Naive B cell (primary cell): ENCODE measurements around the gene CXCL17. TPM values are rescaled to one million over a fixed set of nuclear protein-coding genes. Genes with fewer than 3 reads are reported as not detected.
A peak's percentile ranks its signal among the peaks of the same experiment; 100 is the strongest.

Experiments used
- ATAC-seq, 2 donors: fragments of 150-1000 bp; cut with Tn5 transposase; 2 replicates each; pipeline ENCODE4 v1.10.0; 2021; ENCODE audit warnings: low read depth in 2 of 2, mild to moderate bottlenecking in 2 of 2, moderate library complexity in 2 of 2
- DNase-seq: peaks from one replicate; pipeline ENCODE4 v3.0.0; 2022
- H3K27ac Mint-ChIP-seq, 6 donors: one replicate each; pipeline ENCODE4 v1.8.0; 2020 to 2022; ENCODE audit warnings: mild to moderate bottlenecking in 6 of 6, mixed read lengths in 6 of 6, moderate library complexity in 5 of 6, inconsistent platforms in 2 of 6
- H3K27me3 Mint-ChIP-seq, 3 donors: one replicate each; pipeline ENCODE4 v1.8.0; 2021 to 2022; ENCODE audit warnings: mixed read lengths in 3 of 3, mild to moderate bottlenecking in 1 of 3
- H3K36me3 Mint-ChIP-seq, 2 donors: one replicate each; pipeline ENCODE4 v1.8.0; 2020 to 2022; ENCODE audit warnings: mixed read lengths in 2 of 2, inconsistent platforms in 1 of 2, mild to moderate bottlenecking in 1 of 2
- H3K4me1 Mint-ChIP-seq, 3 donors: one replicate each; pipeline ENCODE4 v1.8.0; 2020 to 2022; ENCODE audit warnings: mixed read lengths in 3 of 3, inconsistent platforms in 1 of 3, mild to moderate bottlenecking in 1 of 3, moderate library complexity in 1 of 3
- H3K4me3 Mint-ChIP-seq, 8 donors: one replicate each; pipeline ENCODE4 v1.8.0; 2020 to 2022; ENCODE audit warnings: mild to moderate bottlenecking in 8 of 8, mixed read lengths in 8 of 8, moderate library complexity in 8 of 8, inconsistent platforms in 2 of 8
- H3K9me3 Mint-ChIP-seq, 7 donors: one replicate each; pipeline ENCODE4 v1.8.0; 2020 to 2022; ENCODE audit warnings: mixed read lengths in 7 of 7, mild to moderate bottlenecking in 5 of 7, inconsistent platforms in 2 of 7, moderate library complexity in 1 of 7
- polyA plus RNA-seq, 6 donors: library from polyadenylated mRNA; unstranded; fragments of 300-500 nt; fragmentation: Illumina TruSeq; gene quantifications; one replicate each; pipeline ENCODE4 v1.2.3, GENCODE V29; 2021; ENCODE audit warnings: low read depth in 6 of 6

CXCL17 gene
- polyA plus RNA-seq, 6 donors from 2014 or later, result not detected

DNA sequence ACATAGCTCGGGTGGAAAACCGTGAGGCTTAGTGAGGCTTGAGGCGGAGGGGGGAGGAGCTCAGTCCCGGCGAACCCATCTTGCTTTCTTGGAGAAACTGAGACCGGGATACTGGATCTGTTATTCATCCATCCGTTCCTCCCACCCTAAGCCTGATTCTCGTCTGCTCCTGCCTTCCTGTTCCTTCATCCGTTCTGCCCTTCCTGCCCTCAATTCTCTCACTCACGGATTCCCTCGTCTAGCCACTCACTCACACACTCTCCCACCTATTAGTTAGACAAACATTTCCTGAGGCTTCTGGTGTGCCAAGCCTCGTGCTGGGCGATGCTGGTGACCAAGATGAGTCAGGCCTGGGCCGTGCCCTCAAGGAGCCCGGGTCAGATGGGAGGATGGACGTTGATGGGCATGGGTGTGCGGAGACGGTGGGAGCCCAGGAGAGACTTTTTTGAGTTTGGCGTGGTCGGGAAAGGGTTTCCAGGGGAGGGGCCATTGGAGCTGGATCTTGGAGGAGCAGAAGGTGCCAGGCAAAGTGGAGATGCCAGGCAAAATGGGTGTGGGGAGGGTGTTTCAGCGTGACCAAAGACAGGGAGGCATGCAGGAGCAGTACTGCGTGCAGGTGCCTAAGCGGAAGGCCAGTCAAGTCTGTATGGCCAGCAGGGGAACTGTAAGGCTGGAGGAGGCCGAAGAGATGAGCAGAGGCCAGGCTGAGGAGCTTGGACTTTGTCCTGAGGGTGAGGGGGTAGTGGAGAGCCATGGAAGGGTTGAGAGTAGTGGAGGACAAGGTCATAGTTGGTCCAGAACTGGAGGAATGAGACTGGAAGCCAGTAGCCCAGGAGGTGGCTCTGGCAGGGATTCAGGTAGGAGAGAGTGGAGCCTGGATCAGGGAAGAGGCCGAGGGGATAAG lies 45.2 kb downstream of the CXCL17 start:
- no peaks in the 10 kb centered on the region for H3K36me3 Mint-ChIP-seq
- no peak for ATAC-seq
- peaks cover 45 to 60% (median 54%) of the 10 kb centered on the region in 3 donors for H3K4me1 Mint-ChIP-seq
- H3K27ac Mint-ChIP-seq, result peak overlapping the region; percentile 92 to 99 (median 96)
- peaks cover 0 to 6% (median 4%) of the 10 kb centered on the region in 3 donors for H3K27me3 Mint-ChIP-seq
- DNase-seq, result no peak
- H3K9me3 Mint-ChIP-seq, result no peaks in the 10 kb centered on the region
- peak overlapping the region; percentile 86 to 99 (median 96) for H3K4me3 Mint-ChIP-seq

DNA sequence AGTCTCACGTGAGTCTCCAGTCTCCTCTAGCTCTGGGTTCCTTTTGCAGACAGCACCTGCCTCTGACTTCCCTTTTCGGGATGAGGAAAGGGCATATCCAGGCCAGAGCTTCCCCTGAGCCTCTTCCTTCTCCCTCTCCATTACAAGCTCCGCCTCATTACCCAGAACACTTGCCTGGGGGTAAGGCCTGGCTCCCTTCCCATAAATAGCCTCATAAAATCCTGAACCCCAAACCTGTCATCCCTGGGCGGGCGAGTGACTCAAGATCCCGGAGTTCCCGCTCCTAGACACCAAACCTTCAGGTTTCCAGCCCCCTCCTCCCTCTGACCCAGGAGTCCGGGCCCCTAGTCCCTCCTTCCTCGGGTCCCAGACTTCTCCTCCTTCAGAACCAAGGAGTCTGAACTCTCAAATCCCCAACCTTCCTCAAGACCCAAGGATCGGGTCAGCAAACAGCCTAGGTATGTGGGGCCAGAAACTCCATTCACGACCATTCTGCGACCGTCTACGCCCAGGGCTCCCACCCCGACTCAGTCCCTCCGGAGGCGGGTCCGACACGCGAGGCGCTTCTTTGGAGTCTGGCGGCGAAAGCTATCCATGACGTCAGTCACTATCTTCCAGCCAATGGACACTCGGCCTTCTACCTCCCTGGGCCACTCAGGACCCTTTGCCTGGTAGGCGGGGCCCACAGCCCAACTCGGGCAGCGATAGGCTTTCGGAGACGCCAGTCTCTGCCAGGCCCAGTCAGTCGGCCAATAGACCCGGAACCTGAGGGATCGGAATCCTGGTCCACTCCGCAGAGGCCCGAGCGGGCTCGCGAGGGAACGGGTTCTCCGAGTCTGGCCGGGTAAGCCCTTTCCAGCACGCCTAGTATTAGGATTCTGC lies 46.1 kb downstream of the CXCL17 start:
- peak overlapping the region; percentile 86 to 99 (median 96) for H3K4me3 Mint-ChIP-seq
- peak; percentile 97 for DNase-seq
- H3K4me1 Mint-ChIP-seq, result peaks cover 39 to 51% (median 45%) of the 10 kb centered on the region in 3 donors
- peak; percentile 94 for ATAC-seq
- peaks cover 4 to 12% (median 7%) of the 10 kb centered on the region in 3 donors for H3K27me3 Mint-ChIP-seq
- H3K27ac Mint-ChIP-seq, result peak overlapping the region; percentile 92 to 99 (median 96)
- no peaks in the 10 kb centered on the region for H3K36me3 Mint-ChIP-seq
- H3K9me3 Mint-ChIP-seq, result no peaks in the 10 kb centered on the region

DNA sequence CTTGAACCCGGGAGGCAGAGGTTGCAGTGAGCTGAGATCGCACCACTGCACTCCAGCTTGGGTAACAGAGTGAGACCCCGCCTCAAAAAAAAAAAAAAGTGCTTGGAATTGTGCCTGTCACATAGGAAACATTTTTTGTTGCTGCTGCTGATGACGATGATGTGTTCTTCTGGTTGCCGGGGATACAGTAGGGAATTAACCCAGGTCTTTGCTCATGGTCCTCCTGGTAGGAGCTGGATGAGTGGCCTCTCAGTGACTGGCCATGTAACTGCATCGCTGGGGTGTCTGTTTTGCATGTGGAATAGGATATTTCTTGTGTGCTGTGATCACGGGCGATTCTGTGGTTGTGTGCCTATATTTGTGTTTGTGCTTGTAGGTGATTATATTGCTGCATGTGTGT lies 48.0 kb downstream of the CXCL17 start:
- Mint-ChIP-seq H3K4me3 (peak overlapping the region in 2 of 8 donors; percentile 52 to 91), H3K4me1 (peaks cover 24 to 36% (median 29%) of the 10 kb centered on the region in 3 donors)

DNA sequence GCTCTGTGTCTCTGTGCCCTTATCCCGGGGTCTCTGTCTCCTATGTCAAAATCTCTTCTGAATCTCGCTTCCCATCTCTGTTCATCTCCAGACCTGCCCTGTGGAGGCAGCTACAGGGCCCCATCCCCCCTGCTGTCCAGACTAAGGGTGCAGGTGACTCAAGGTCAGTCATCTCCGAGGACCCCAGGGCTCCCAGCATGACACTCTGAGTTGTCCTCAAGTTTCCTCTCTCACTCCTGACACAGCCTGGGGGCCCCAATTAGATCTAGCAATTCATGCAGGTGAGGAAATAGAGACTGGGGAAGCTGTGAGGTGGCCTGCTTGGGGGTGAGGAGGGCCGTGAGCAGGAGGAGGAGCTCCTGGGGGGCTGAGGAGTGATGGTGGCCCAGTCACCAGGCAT lies 50.6 kb downstream of the CXCL17 start:
- Mint-ChIP-seq H3K36me3 (peaks cover 0 to 6% of the 10 kb centered on the region in 2 donors), H3K27me3 (peaks cover 14 to 44% (median 38%) of the 10 kb centered on the region in 3 donors), H3K27ac (peak overlapping the region in 2 of 6 donors; percentile 32 to 54), H3K4me3 (peak overlapping the region in 3 of 8 donors; percentile 35 to 69 (median 47)), H3K9me3 (peaks cover 0 to 2% (median 0%) of the 10 kb centered on the region in 7 donors), H3K4me1 (peaks cover 11 to 15% (median 12%) of the 10 kb centered on the region in 3 donors)
- ATAC-seq (no peak), DNase-seq (no peak)

More for the DNA sequence above, 48.0 kb downstream of the CXCL17 start:
- ATAC-seq, result no peak
- no peaks in the 10 kb centered on the region for H3K9me3 Mint-ChIP-seq
- H3K27ac Mint-ChIP-seq, result no peak overlapping the region
- peaks cover 0 to 4% of the 10 kb centered on the region in 2 donors for H3K36me3 Mint-ChIP-seq
- H3K27me3 Mint-ChIP-seq, result peaks cover 11 to 28% (median 23%) of the 10 kb centered on the region in 3 donors
- no peak for DNase-seq

DNA sequence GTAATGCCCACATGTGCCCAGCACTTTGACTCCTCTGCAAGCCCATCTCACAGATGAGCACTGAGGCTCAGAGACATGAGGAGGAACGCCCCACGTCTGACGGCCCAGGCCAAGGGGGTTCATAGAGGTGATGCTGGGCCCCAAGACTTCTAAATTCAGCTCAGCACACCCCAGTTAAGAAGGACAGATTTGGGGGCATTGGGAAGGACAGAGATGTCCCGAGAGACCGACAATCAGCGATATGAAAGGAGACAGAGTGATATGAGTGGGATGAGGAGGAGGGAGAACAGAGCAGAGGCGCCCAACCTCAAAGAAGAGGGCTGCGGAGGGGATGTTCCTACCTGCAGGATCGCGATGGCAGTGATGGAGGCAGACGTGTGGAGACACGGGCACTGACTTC lies 52.8 kb downstream of the CXCL17 start, which contains the start of gene CNFN:
Gene CNFN, minus strand, starts transcription at position 399 of the 400 bp plus-strand sequence. CDS start 1,260 bp downstream, outside the sequence.
- DNase-seq, result no peak
- Mint-ChIP-seq H3K27ac (peak within 1 kb of the TSS in 3 of 6 donors; percentile 12 to 33 (median 20)), H3K4me3 (peak within 1 kb of the TSS in 1 of 8 donors; percentile 22)

DNA sequence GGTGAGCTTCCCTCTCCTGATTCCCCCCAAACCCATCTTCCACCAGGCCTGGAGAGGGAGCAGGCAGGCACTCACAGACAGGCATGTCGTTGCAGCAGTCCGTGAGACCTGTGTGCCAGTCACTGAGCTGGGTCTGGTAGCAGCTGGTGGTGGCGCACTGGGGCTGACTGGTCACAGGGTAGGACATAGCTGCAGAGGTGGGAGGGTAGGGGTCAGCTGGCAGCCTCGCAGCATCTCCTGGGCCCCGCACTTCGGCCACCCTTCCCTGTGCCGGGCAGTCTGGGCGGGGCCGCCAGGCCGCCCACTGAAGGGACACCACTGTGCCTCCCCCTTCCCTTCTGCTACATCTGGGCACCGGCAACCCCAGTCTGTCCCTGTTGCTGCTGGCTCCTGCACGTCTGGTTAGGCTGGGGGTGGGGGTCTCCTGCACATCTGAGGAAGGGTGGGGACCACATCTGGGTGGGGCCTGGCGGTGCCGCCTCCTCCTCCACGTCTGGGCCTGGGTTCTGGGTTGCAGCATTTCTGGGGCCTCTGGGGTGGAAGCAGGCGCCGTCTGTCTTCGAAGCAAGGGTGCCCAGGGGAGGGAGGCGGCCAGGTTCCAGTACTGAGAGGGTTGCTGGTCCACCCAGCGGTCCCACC lies 53.8 kb downstream of the CXCL17 start:
- DNase-seq (no peak), ATAC-seq (no peak)
- peaks cover 0 to 2% (median 0%) of the 10 kb centered on the region in 7 donors for H3K9me3 Mint-ChIP-seq
- peaks cover 6 to 9% (median 8%) of the 10 kb centered on the region in 3 donors for H3K4me1 Mint-ChIP-seq
- H3K27me3 Mint-ChIP-seq, result peaks cover 14 to 50% (median 38%) of the 10 kb centered on the region in 3 donors
- no peak overlapping the region for H3K27ac Mint-ChIP-seq
- H3K36me3 Mint-ChIP-seq, result peaks cover 0 to 6% of the 10 kb centered on the region in 2 donors
- H3K4me3 Mint-ChIP-seq, result no peak overlapping the region

More for the DNA sequence above, 52.8 kb downstream of the CXCL17 start, which contains the start of gene CNFN:
- Mint-ChIP-seq H3K9me3 (peaks cover 0 to 2% (median 0%) of the 10 kb centered on the region in 7 donors), H3K27me3 (peaks cover 14 to 50% (median 38%) of the 10 kb centered on the region in 3 donors), H3K36me3 (peaks cover 0 to 6% of the 10 kb centered on the region in 2 donors), H3K4me1 (peaks cover 6 to 9% (median 8%) of the 10 kb centered on the region in 3 donors)
- ATAC-seq, result no peak

DNA sequence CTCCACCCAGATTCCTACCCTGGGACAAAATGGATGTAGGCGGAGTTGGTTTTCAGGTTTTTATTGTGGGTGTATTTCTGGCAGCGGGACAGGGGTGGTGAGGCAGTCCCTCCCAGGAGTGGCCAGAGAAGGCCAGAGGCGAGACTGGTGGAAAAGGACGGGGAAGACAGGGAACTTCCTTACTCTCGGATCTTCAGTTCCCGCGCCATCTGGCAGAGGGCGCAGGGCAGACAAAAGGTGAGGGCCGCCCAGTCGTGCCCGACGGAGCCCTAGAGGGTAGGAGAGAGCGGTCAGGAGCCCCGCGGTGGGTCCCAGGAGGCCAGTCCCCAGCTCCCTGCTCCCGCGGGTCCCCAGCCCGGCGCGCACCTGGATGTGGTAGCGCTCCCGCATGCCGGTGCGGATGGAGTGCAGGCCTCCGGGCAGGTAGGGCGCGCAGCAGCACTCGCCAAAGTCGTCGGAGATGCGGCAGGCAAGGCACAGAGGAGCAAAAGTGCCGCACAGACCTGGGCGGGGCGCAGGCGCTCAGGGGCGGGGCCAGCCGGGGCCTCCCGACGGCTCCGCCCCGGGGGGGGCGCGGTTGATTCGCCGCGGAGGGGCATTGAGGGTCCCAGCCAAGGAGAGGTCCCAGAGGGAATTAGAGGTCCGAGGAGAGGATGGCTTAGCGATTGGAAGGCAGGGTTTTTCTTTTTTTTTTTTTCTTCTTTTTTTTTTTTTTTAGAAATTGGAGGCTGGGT lies 55.6 kb downstream of the CXCL17 start:
- peaks cover 0 to 6% of the 10 kb centered on the region in 2 donors for H3K36me3 Mint-ChIP-seq
- peaks cover 6 to 9% (median 8%) of the 10 kb centered on the region in 3 donors for H3K4me1 Mint-ChIP-seq
- peaks cover 18 to 55% (median 50%) of the 10 kb centered on the region in 3 donors for H3K27me3 Mint-ChIP-seq
- H3K9me3 Mint-ChIP-seq, result peaks cover 0 to 2% (median 0%) of the 10 kb centered on the region in 7 donors
- ATAC-seq (peak; percentile 93 to 94), DNase-seq (peak; percentile 82)
- peak overlapping the region; percentile 64 to 92 (median 83) for H3K4me3 Mint-ChIP-seq
- peak overlapping the region; percentile 57 to 92 (median 78) for H3K27ac Mint-ChIP-seq

DNA sequence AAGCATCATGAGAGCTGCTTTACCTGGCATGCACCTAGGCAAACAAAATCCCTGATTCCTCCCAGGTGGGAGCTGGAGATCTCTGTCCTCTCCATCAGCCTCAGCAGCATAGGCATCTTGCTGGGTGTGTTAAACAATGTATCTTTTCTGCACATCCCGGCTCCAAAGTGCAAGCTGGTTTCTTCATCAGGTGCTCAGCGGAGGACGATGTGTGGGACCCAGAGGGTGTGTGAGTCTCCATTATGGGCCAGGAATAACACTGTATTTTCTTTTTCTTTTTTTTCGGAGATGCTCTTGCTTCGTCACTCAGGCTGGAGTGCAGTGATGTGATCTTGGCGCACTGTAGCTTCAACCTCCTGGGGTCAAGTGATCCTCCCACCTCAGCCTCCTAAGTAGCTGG lies 62.6 kb downstream of the CXCL17 start:
- DNase-seq (no peak), ATAC-seq (no peak)

More for the DNA sequence above, 62.6 kb downstream of the CXCL17 start:
- Mint-ChIP-seq H3K4me1 (peaks cover 2 to 5% (median 3%) of the 10 kb centered on the region in 3 donors), H3K27ac (no peak overlapping the region), H3K9me3 (no peaks in the 10 kb centered on the region), H3K4me3 (no peak overlapping the region), H3K36me3 (no peaks in the 10 kb centered on the region), H3K27me3 (peaks cover 8 to 18% (median 13%) of the 10 kb centered on the region in 3 donors)

Other genes starting within 250 kb of the CXCL17 start
- gene DEDD2, start 225.3 kb downstream of the CXCL17 start, polyA plus RNA-seq, result 100 to 1,000 TPM; 127 to 150 (median 140) TPM
- gene ZNF526, start 222.6 kb downstream of the CXCL17 start, polyA plus RNA-seq, result 1 to 10 TPM in 5 of 6 donors, not detected in 1; 4.0 to 8.6 (median 5.1) TPM
- 10 to 100 TPM; 11.7 to 30.9 (median 18.3) TPM for gene GSK3A, start 200.3 kb downstream of the CXCL17 start, polyA plus RNA-seq
- 1 to 10 TPM in 5 of 6 donors, under 1 TPM in 1; 0.68 to 8.2 (median 3.8) TPM for gene ERF, start 187.8 kb downstream of the CXCL17 start, polyA plus RNA-seq
- gene CIC, start 173.7 kb downstream of the CXCL17 start, polyA plus RNA-seq, result 1 to 10 TPM in 5 of 6 donors, under 1 TPM in 1; 0.05 to 5.3 (median 2.1) TPM
- under 1 TPM in 3 of 6 donors, not detected in 3; 0.25 to 0.51 (median 0.34) TPM for gene PRR19, start 140.8 kb downstream of the CXCL17 start, polyA plus RNA-seq
- 10 to 100 TPM; 12.3 to 25.9 (median 24.4) TPM for gene PAFAH1B3, start 140.3 kb downstream of the CXCL17 start, polyA plus RNA-seq
- gene TMEM145, start 129.6 kb downstream of the CXCL17 start, polyA plus RNA-seq, result not detected
- 1 to 10 TPM in 1 of 6 donors, under 1 TPM in 4, not detected in 1; 0.34 to 1.5 (median 0.45) TPM for gene MEGF8, start 117.3 kb downstream of the CXCL17 start, polyA plus RNA-seq
- gene CNFN, start 52.6 kb downstream of the CXCL17 start, polyA plus RNA-seq, result 10 to 100 TPM; 24.1 to 53.3 (median 37.7) TPM
- gene LIPE, start 15.6 kb downstream of the CXCL17 start, polyA plus RNA-seq, result 10 to 100 TPM in 4 of 6 donors, 1 to 10 TPM in 2; 7.2 to 16.5 (median 11.6) TPM
- 1 to 10 TPM in 5 of 6 donors, not detected in 1; 2.8 to 4.3 (median 3.4) TPM for gene CEACAM1, start 85.5 kb upstream of the CXCL17 start, polyA plus RNA-seq
- not detected for gene CEACAM8, start 152.0 kb upstream of the CXCL17 start, polyA plus RNA-seq